Mucosa of stomach (tissue), 1 donor: ENCODE measurements around the gene IL20RA.
A peak's percentile ranks its signal among the peaks of the same experiment; 100 is the strongest.

Experiments
- H3K27me3 ChIP-seq: one replicate; pipeline ENCODE4 v1.7.0; 2013; ENCODE audit warnings: mild to moderate bottlenecking, low read length; ENCODE audit not compliant: control insufficient read depth, insufficient read depth
- H3K36me3 ChIP-seq: one replicate; pipeline ENCODE4 v1.7.0; 2013; ENCODE audit warnings: low read length; ENCODE audit not compliant: control insufficient read depth, insufficient read depth
- H3K4me1 ChIP-seq: one replicate; pipeline ENCODE4 v1.7.0; 2013; ENCODE audit warnings: mild to moderate bottlenecking, low read length; ENCODE audit not compliant: control insufficient read depth, insufficient read depth
- H3K4me3 ChIP-seq: one replicate; pipeline ENCODE4 v1.7.0; 2013; ENCODE audit warnings: low read length
- H3K9ac ChIP-seq: one replicate; pipeline ENCODE4 v1.7.0; 2013; ENCODE audit warnings: mild to moderate bottlenecking, low read length, moderate library complexity
- H3K9me3 ChIP-seq: one replicate; pipeline ENCODE4 v1.7.0; 2013; ENCODE audit warnings: mild to moderate bottlenecking, low read length, moderate library complexity; ENCODE audit not compliant: control insufficient read depth
- donor health status: Pancreatic carcinoma.

Gene IL20RA

DNA sequence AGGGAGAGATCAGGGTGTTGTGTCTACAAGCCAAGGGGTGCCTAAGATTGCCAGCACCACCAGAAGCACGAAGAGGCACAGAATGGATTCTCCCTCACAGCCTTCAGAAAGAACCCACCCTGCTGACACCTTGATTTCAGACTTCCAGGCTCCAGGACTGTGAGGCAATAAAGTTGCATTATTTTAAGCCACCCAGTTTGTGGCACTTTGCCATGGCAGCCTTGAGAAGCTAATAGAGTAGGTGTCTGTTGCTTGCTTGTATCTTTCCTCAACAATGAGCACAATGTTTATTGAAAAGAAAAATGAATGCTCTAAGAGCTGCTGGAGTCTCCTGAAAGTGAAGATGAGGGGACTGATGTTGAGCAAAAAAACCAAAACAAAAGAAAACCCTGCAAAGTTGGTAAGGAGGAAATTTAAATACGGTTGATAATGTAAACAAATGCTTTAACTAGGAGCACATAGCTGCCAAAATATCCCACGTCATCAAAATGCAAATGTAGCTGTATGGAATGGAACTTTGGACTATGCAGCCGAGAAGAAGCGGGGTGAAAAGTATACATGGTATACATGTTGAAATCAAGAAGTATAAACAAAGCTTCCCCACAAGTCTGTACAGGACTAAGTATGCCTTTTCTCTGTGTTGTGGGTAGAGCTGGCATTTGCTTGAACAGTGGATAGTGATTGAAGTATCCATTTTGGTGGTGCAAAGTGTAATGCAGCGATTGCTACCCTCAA is 8.0 kb downstream of the IL20RA start:
- no peaks in the 10 kb centered on the region for H3K27me3 ChIP-seq
- H3K4me1 ChIP-seq: peaks cover 20% of the 10 kb centered on the region
- no peaks in the 10 kb centered on the region for H3K36me3 ChIP-seq
- no peaks in the 10 kb centered on the region for H3K9me3 ChIP-seq
- H3K9ac ChIP-seq: no peak overlapping the region
- no peak overlapping the region for H3K4me3 ChIP-seq

GRCh38 chr6:137033828-137034227 is 10.9 kb downstream of the IL20RA start:
- Histone ChIP-seq H3K9me3 (no peaks in the 10 kb centered on the region), H3K4me1 (peaks cover 15% of the 10 kb centered on the region), H3K27me3 (no peaks in the 10 kb centered on the region), H3K36me3 (no peaks in the 10 kb centered on the region), H3K4me3 (no peak overlapping the region), H3K9ac (no peak overlapping the region)

GRCh38 chr6:137031122-137031521 is 13.6 kb downstream of the IL20RA start:
- peaks cover 13% of the 10 kb centered on the region for H3K4me1 ChIP-seq
- H3K27me3 ChIP-seq: no peaks in the 10 kb centered on the region
- H3K9me3 ChIP-seq: no peaks in the 10 kb centered on the region
- H3K4me3 ChIP-seq: no peak overlapping the region
- H3K9ac ChIP-seq: no peak overlapping the region
- no peaks in the 10 kb centered on the region for H3K36me3 ChIP-seq

DNA sequence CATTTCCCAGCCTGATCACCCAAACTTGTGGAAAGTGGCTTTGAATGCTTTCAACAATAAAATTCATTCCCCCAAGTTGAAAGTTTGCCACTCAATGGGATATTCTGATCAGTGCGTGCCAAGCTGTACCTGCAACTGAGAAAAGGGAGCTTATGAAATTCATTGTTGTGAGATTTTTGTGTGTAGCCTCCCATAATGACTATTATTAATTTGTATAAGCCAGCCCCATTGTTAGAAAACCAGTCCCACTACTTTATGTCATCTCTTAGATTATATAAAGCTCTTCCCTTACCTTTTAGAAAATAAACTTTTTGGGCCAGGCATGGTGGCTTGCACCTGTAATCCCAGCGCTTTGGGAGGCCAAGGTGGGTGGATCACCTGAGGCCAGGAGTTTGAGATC is 15.9 kb downstream of the IL20RA start:
- Histone ChIP-seq H3K27me3 (no peaks in the 10 kb centered on the region), H3K4me3 (no peak overlapping the region), H3K4me1 (peaks cover 32% of the 10 kb centered on the region), H3K9ac (no peak overlapping the region), H3K9me3 (no peaks in the 10 kb centered on the region), H3K36me3 (no peaks in the 10 kb centered on the region)

- Histone ChIP-seq H3K4me3 (no peak overlapping the region), H3K9me3 (no peaks in the 10 kb centered on the region), H3K4me1 (peaks cover 45% of the 10 kb centered on the region), H3K9ac (peak overlapping the region; percentile 4), H3K36me3 (no peaks in the 10 kb centered on the region), H3K27me3 (no peaks in the 10 kb centered on the region)
Observed at GRCh38 chr6:137025786-137026730, 18.7 kb downstream of the IL20RA start.

GRCh38 chr6:137024237-137024990 is 20.4 kb downstream of the IL20RA start:
- no peak overlapping the region for H3K9ac ChIP-seq
- H3K36me3 ChIP-seq: no peaks in the 10 kb centered on the region
- peak overlapping the region; percentile 9 for H3K4me3 ChIP-seq
- no peaks in the 10 kb centered on the region for H3K9me3 ChIP-seq
- peaks cover 45% of the 10 kb centered on the region for H3K4me1 ChIP-seq
- H3K27me3 ChIP-seq: no peaks in the 10 kb centered on the region

DNA sequence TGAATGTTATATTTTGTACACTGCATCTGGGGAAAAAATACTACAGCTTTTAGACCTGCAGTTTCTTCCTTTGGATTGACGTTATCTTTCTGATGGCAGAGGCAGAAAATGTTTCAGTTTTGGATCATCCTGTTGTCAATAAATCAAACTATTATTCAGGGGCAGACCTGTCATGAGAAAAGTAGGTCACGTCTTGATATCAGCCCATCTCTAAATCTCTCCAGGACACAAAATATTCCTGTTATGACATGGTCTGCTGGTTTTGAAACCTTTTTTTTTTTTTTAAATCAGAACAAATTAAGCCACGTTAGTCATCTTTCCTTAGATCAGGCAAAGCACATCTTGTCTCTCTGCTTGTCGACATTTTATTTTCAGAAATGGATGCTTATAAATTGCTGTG is 24.0 kb downstream of the IL20RA start:
- peaks cover 29% of the 10 kb centered on the region for H3K4me1 ChIP-seq
- no peaks in the 10 kb centered on the region for H3K27me3 ChIP-seq
- H3K36me3 ChIP-seq: no peaks in the 10 kb centered on the region
- H3K9ac ChIP-seq: no peak overlapping the region
- no peaks in the 10 kb centered on the region for H3K9me3 ChIP-seq
- no peak overlapping the region for H3K4me3 ChIP-seq

GRCh38 chr6:137019476-137020272 is 25.1 kb downstream of the IL20RA start:
- Histone ChIP-seq H3K4me1 (peaks cover 18% of the 10 kb centered on the region), H3K36me3 (no peaks in the 10 kb centered on the region), H3K9ac (no peak overlapping the region), H3K4me3 (no peak overlapping the region), H3K27me3 (no peaks in the 10 kb centered on the region), H3K9me3 (no peaks in the 10 kb centered on the region)

DNA sequence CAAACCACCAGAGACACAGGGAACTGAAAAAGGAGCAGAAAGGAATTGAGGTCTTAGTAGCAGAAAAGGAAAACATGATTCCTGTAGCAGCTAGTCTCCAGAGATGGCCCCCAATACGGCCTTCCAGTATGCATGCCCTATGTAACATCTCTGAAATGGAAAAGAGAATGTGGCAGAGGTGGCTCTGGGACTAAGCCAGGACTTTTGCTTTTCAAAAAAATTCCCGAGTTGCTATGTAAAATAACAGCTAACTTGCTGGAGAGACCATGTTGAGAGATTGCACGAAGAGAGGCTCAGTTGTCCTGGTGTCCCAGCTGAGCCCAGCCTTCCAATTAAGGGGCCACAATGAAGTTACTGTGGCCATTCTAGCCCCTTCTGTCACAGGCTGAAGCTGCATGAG is 27.7 kb downstream of the IL20RA start:
- no peaks in the 10 kb centered on the region for H3K27me3 ChIP-seq
- H3K36me3 ChIP-seq: no peaks in the 10 kb centered on the region
- H3K4me1 ChIP-seq: no peaks in the 10 kb centered on the region
- no peaks in the 10 kb centered on the region for H3K9me3 ChIP-seq
- H3K4me3 ChIP-seq: no peak overlapping the region
- no peak overlapping the region for H3K9ac ChIP-seq

DNA sequence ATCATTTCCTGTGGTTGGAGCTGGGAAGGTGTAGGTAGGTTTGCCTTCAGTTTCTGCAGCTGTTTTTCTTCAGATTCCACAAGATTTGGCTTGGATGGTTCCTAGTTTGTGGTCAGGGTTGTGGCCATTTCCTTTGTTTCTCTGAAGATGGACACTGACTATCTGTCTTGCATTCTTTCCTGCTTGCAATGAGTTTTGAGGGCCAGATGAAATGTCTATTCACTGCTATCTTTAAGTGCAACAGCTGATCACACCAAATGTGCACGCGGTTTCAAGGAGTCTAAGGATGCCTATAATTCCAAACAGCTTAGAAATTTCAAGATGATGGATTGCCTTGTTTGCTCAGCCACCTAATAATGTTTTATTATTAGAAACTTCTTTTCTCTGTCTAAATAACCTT is 28.4 kb downstream of the IL20RA start:
- H3K9ac ChIP-seq: no peak overlapping the region
- no peaks in the 10 kb centered on the region for H3K27me3 ChIP-seq
- no peaks in the 10 kb centered on the region for H3K4me1 ChIP-seq
- no peaks in the 10 kb centered on the region for H3K9me3 ChIP-seq
- no peaks in the 10 kb centered on the region for H3K36me3 ChIP-seq
- no peak overlapping the region for H3K4me3 ChIP-seq

DNA sequence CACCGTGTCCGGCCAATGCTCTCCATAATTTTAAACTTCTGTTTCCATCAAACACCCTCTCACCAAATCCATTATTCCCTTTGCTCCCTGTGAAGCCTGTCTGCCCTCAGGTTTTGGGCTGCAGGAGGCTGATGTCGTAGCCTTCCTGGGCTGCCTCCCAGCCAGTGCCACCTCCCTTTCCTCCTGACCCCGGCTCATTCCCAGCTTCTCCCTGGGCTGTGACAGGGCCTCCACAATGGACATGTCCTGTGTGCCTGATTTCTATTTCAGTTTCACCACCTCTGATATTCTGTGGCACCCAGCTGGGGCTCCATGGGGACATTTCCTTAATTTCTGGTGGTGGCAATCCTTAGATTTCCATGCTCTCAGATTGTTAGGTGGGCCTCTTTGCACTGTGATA is 28.8 kb downstream of the IL20RA start:
- H3K27me3 ChIP-seq: no peaks in the 10 kb centered on the region
- no peak overlapping the region for H3K4me3 ChIP-seq
- H3K9ac ChIP-seq: no peak overlapping the region
- H3K36me3 ChIP-seq: no peaks in the 10 kb centered on the region
- no peaks in the 10 kb centered on the region for H3K9me3 ChIP-seq
- H3K4me1 ChIP-seq: no peaks in the 10 kb centered on the region
